ENCODE measurements around the gene FAM171A1. TPM values are rescaled to one million over a fixed set of nuclear protein-coding genes. Genes with fewer than 3 reads are reported as not detected.

FAM171A1 gene
- total and polyA plus RNA-seq, 2 of the 13 experiments (the other 11 are each of a cell fraction or from before 2014, with no cell fraction given) = 21.5 to 34.7 TPM

DNA sequence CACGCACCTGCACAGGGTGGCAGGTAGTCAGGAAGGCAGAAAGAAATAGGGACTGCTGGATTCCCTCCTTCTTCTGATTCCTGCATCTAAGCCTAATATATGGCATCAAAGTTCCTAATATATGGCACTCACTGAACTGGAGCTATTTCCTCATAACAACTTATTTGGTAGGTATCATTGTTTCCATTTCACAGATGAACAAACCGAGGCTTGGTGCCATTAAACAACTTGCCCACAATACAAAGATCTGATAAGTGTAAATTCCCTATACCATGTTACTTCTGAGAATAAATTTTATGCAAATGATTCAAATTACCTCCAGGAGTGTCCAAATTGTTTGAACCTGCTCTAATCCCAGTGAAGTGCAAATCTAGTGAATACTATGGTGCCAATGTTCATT lies 2.1 kb upstream of the FAM171A1 start:
- ChIA-PET CTCF (ENCODE audit: low intra/inter-chr PET ratio, low total read pairs) (no interaction called here), POLR2A (no interaction called here)
- 43% methylated on average over 2 of the region's 2 CpGs for WGBS (ENCODE audit: low lambda C conversion rate)
- Histone ChIP-seq H3K9me3 (ENCODE audit: low read length) (no peaks in the 10 kb centered on the region), H2AFZ (ENCODE audit: low read length) (no peak overlapping the region), H3K4me3 (replicated peaks in 1 of 3; ENCODE audit: insufficient read depth in 1 of 3, low read depth in 2 of 3, low read length in 3 of 3) (no peak overlapping the region), H3K27ac (ENCODE audit: extremely low read length, insufficient read depth, low read length) (no peak overlapping the region), H3K9ac (ENCODE audit: insufficient read depth, low read depth, low read length) (no peak overlapping the region), H3K4me1 (ENCODE audit: insufficient read depth, low read length) (peaks cover 24% of the 10 kb centered on the region), H3K79me2 (ENCODE audit: insufficient read depth, low read length) (peaks cover 22% of the 10 kb centered on the region), H3K27me3 (ENCODE audit: control insufficient read depth in 1 of 2, insufficient read depth in 2 of 2, low read length in 2 of 2) (0 out of 5 replicates have a peak, but pooled peaks cover 0 to 4% of the 10 kb centered on the region in 2 experiments), H4K20me1 (ENCODE audit: insufficient read depth, low read length) (no peaks in the 10 kb centered on the region), H3K4me2 (ENCODE audit: low read depth, low read length) (no peak overlapping the region), H3K36me3 (replicated peaks in 1 of 2; ENCODE audit: control insufficient read depth in 1 of 2, insufficient read depth in 2 of 2, low read length in 2 of 2) (no peaks in the 10 kb centered on the region)
- BruUV-seq (replicated peaks) = no TSS peak
- in situ Hi-C loops (cut with HindIII; ENCODE audit: extremely low pct_ligation_motif_present, low pct_unique_long_range_greater_than_20kb) = loop anchor here (5.0 kb wide), 2 partner anchors 46 to 111 kb away; no protein-coding TSS in a partner anchor
- ATAC-seq (no peak), DNase-seq (ENCODE audit: low spot score) (no peak), FAIRE-seq (no peak)
- intact Hi-C loops (cut with micrococcal nuclease; ENCODE audit: unreplicated experiment) = loop anchor here (2.0 kb wide), 1 partner anchor 162 kb away; no protein-coding TSS in a partner anchor
- TF ChIP-seq ZBTB42 (CRISPR knock-in tag; IDR thresholded peaks at IDR 0.05) = no peak
- TF ChIP-seq ZNF629 (CRISPR knock-in tag; conservative IDR thresholded peaks at IDR 0.05) = peak; percentile 78

DNA sequence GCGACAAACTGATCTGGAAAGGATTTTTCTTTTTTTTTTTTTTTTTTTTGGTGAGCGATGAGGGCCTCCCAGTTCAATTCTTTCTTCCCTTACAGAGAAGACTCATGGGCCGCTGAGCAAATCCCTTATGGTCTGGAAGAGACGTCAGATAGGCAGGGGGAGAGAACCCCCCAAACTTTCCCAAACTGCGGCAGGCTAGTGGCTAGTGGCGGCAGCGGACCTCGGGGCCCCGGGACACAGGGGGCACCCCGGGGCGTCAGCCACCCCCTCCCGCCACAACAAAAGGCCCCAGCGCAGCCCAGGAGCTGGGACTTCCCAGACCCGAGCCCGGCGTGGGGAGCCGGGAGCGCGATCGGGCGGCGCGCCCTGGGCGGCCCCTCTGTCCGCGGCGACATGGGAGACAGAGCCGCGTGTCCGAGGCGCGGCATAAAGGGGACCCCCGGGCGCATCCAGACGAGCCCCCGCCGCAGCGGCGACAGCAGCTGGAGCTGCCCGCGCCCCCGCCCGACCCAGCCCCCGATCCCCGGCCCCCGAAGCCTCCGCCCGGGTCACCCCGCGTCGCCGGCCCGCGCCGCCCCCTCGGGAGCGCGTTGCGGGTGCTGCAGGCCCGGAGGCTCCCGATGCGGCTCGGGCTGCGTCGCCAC lies 755 bp downstream of the FAM171A1 start:
- H2AFZ ChIP-seq (ENCODE audit: low read length) = no peak overlapping the region
- TF ChIP-seq ATAD3A (CRISPR knock-in tag; IDR thresholded peaks at IDR 0.05) (no peak), RARG (CRISPR knock-in tag; IDR thresholded peaks at IDR 0.05; ENCODE audit: low read depth) (no peak), NCOR1 (IDR thresholded peaks at IDR 0.05; ENCODE audit: borderline replicate concordance, low read length) (no peak), ZSCAN20 (CRISPR knock-in tag; IDR thresholded peaks at IDR 0.05; ENCODE audit: borderline replicate concordance) (no peak), SMYD3 (CRISPR knock-in tag; IDR thresholded peaks at IDR 0.05) (no peak), ZNF33A (CRISPR knock-in tag; IDR thresholded peaks at IDR 0.05; ENCODE audit: borderline replicate concordance) (no peak), SIN3A (IDR thresholded peaks at IDR 0.05; ENCODE audit: borderline replicate concordance, low read depth, low read length) (peak; percentile 40; the same call in 1 of the 2 replicates), ZNF260 (CRISPR knock-in tag; IDR thresholded peaks at IDR 0.05; ENCODE audit: borderline replicate concordance, low read depth) (no peak), HES4 (CRISPR knock-in tag; IDR thresholded peaks at IDR 0.05; ENCODE audit: borderline replicate concordance) (0 out of 2 replicates have a peak, but pooled peaks have one; percentile 29), PPARG (CRISPR knock-in tag; conservative IDR thresholded peaks at IDR 0.05) (no peak), HDAC2 (CRISPR knock-in tag; IDR thresholded peaks at IDR 0.05) (no peak)
- TF ChIP-seq, protein P1, sequence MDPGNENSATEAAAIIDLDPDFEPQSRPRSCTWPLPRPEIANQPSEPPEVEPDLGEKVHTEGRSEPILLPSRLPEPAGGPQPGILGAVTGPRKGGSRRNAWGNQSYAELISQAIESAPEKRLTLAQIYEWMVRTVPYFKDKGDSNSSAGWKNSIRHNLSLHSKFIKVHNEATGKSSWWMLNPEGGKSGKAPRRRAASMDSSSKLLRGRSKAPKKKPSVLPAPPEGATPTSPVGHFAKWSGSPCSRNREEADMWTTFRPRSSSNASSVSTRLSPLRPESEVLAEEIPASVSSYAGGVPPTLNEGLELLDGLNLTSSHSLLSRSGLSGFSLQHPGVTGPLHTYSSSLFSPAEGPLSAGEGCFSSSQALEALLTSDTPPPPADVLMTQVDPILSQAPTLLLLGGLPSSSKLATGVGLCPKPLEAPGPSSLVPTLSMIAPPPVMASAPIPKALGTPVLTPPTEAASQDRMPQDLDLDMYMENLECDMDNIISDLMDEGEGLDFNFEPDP (CRISPR knock-in tag; conservative IDR thresholded peaks at IDR 0.05) = no peak
- TF ChIP-seq, protein P2, sequence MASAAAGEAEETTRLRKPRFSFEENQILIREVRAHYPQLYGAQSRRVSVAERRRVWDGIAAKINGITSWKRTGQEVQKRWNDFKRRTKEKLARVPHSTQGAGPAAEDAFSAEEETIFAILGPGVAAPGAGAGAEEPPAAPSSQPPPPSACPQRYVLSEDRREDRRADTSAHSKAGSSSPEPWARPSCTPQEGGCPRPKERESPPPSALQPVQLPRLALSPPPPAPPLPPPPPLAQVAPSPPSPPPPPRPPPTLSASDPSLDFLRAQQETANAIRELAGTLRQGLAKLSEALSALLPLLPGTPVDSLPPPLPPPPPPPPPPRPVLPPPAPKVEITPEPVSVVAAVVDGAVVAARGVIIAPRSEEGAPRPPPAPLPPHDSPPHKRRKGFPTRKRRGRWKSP (CRISPR knock-in tag; IDR thresholded peaks at IDR 0.05) = no peak

More for the DNA sequence above, 755 bp downstream of the FAM171A1 start:
- no peaks in the 10 kb centered on the region for H3K36me3 ChIP-seq (replicated peaks in 1 of 2; ENCODE audit: control insufficient read depth in 1 of 2, insufficient read depth in 2 of 2, low read length in 2 of 2)
- H3K27me3 ChIP-seq (ENCODE audit: control insufficient read depth in 1 of 2, insufficient read depth in 2 of 2, low read length in 2 of 2) = 0 out of 5 replicates have a peak, but pooled peaks cover 0 to 4% of the 10 kb centered on the region in 2 experiments
- no peaks in the 10 kb centered on the region for H4K20me1 ChIP-seq (ENCODE audit: insufficient read depth, low read length)
- DNase-seq (ENCODE audit: low spot score) = no peak
- WGBS (ENCODE audit: low lambda C conversion rate) = 0% methylated on average over 6 of the region's 65 CpGs
- TSS peak; percentile 58 for BruUV-seq (replicated peaks)
- no peak for FAIRE-seq
- peak overlapping the region; percentile 91 for H3K9ac ChIP-seq (ENCODE audit: insufficient read depth, low read depth, low read length)
- peaks cover 38% of the 10 kb centered on the region for H3K4me1 ChIP-seq (ENCODE audit: insufficient read depth, low read length)
- no peaks in the 10 kb centered on the region for H3K9me3 ChIP-seq (ENCODE audit: low read length)
- H3K4me2 ChIP-seq (ENCODE audit: low read depth, low read length) = peak overlapping the region; percentile 91
- H3K27ac ChIP-seq (ENCODE audit: extremely low read length, insufficient read depth, low read length) = peak overlapping the region; percentile 65
- CTCF ChIA-PET (ENCODE audit: low intra/inter-chr PET ratio, low total read pairs) = interaction anchor here (1.2 to 1.9 kb wide), 3 partner anchors 108 to 160 kb away, joined by 3 to 16 read pairs (median 13); no protein-coding TSS in a partner anchor
- H3K79me2 ChIP-seq (ENCODE audit: insufficient read depth, low read length) = peaks cover 50% of the 10 kb centered on the region
- ATAC-seq = peak; percentile 70
- in situ Hi-C loops (cut with HindIII; ENCODE audit: extremely low pct_ligation_motif_present, low pct_unique_long_range_greater_than_20kb) (loop anchor here (5.0 kb wide), 2 partner anchors 43 to 108 kb away; no protein-coding TSS in a partner anchor), intact Hi-C loops (cut with micrococcal nuclease; ENCODE audit: unreplicated experiment) (no loop called here)
- peak overlapping the region; percentile 77 to 84 (median 82) for H3K4me3 ChIP-seq (replicated peaks in 1 of 3; ENCODE audit: insufficient read depth in 1 of 3, low read depth in 2 of 3, low read length in 3 of 3)
- POLR2A ChIA-PET = interaction anchor here (1.1 to 1.3 kb wide), 3 partner anchors 11 to 38 kb away, joined by 3 to 4 read pairs (median 4); no protein-coding TSS in a partner anchor
